Stomach smooth muscle (tissue), 2 donors: Measurements from ENCODE around the gene ZBTB7C.

Experiments used
- H3K27ac ChIP-seq: one replicate; pipeline ENCODE4 v1.7.0; 2013; ENCODE audit warnings: mild to moderate bottlenecking, low read length, inconsistent platforms
- H3K27me3 ChIP-seq, 2 donors: one replicate each; pipeline ENCODE4 v1.7.0; 2013; ENCODE audit warnings: low read length in 2 of 2; ENCODE audit not compliant: insufficient read depth in 2 of 2, control insufficient read depth in 1 of 2
- H3K36me3 ChIP-seq, 2 donors: one replicate each; pipeline ENCODE4 v1.7.0; 2013; ENCODE audit warnings: low read length in 2 of 2; ENCODE audit not compliant: control insufficient read depth in 2 of 2, insufficient read depth in 2 of 2
- H3K4me1 ChIP-seq: one replicate; pipeline ENCODE4 v1.7.0; 2013; ENCODE audit warnings: low read length; ENCODE audit not compliant: control insufficient read depth, insufficient read depth
- H3K4me3 ChIP-seq, 2 donors: one replicate each; pipeline ENCODE4 v1.7.0; 2013; ENCODE audit warnings: low read length in 2 of 2
- H3K9ac ChIP-seq, 2 donors: one replicate each; pipeline ENCODE4 v1.7.0; 2013; ENCODE audit warnings: low read length in 2 of 2, mild to moderate bottlenecking in 1 of 2
- H3K9me3 ChIP-seq, 2 donors: one replicate each; pipeline ENCODE4 v1.7.0; 2013; ENCODE audit warnings: low read length in 2 of 2; ENCODE audit not compliant: control insufficient read depth in 2 of 2
- donor health status: healthy.
- donor health status: Pancreatic carcinoma.

Gene ZBTB7C

DNA sequence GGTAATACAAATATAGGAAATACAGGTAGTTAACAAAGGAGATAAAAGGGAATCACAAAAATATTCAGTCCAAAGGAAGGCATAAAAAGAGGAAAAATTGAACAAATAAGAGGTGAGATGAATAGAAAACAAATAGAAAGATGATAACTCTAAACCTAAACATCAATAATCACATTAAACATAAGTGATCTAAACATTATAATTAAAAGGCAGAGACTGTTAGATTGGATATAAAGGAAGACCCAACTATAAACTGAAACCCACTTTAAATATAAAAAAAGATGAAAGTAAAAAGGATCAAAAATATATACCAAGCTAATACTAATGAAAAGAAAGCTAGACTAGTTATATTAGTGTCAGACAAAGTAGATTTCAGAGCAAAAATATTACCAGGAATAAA lies 152.3 kb downstream of the ZBTB7C start:
- H3K27ac ChIP-seq: no peak overlapping the region
- H3K9ac ChIP-seq: no peak overlapping the region
- H3K4me1 ChIP-seq: no peaks in the 10 kb centered on the region
- H3K36me3 ChIP-seq: no peaks in the 10 kb centered on the region
- no peak overlapping the region for H3K4me3 ChIP-seq
- H3K9me3 ChIP-seq: peaks cover 0 to 2% of the 10 kb centered on the region in 2 donors
- no peaks in the 10 kb centered on the region for H3K27me3 ChIP-seq

DNA sequence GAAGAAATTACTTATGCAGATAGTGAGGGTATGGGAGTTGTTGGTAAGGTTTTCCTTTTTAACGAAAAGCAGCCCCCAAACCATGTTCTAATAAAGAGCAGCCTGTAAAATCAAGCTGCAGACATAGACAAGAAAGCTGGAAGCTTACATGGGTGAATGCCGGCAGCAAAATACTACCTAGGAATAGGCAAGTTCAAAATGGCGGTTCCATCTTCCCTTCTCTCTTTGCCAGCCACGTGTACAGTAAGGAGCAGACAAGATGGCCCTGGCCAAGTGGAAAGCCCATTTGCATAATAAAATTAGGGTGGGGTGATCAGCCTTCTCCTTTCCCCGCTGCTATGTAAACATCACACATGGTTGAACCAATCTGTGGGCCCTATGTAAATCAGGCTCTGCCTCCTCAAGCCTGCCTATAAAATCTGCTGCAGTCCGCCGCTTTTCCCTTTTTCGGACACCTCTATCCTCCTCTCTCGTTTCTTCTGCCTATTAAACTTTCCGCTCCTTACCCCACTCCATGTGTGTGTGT lies 155.0 kb downstream of the ZBTB7C start:
- no peaks in the 10 kb centered on the region for H3K4me1 ChIP-seq
- no peaks in the 10 kb centered on the region for H3K27me3 ChIP-seq
- H3K9ac ChIP-seq: no peak overlapping the region
- peaks cover 0 to 2% of the 10 kb centered on the region in 2 donors for H3K9me3 ChIP-seq
- H3K4me3 ChIP-seq: no peak overlapping the region
- H3K36me3 ChIP-seq: no peaks in the 10 kb centered on the region
- no peak overlapping the region for H3K27ac ChIP-seq

DNA sequence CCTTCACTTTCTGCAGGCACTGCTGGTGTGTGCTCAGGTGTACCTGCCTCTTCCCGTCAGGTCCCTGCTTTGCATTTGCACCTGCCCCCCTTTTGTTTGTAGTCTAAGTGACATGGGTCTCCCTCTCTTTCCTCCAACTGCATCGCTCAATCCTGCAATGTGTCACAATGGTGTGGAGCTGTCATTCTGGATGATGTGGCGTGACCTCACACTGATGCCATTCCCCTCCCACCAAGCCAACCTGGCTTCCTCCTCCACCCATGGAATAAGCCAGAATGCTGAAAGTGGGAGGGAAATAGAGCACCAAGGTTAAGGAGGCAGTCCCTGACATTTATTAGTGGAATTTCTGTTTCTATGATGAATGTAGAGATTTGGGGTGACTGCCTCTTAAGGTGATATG lies 156.7 kb downstream of the ZBTB7C start:
- Histone ChIP-seq H3K27ac (no peak overlapping the region), H3K9me3 (peaks cover 0 to 2% of the 10 kb centered on the region in 2 donors), H3K4me1 (no peaks in the 10 kb centered on the region), H3K36me3 (no peaks in the 10 kb centered on the region), H3K4me3 (no peak overlapping the region), H3K9ac (no peak overlapping the region), H3K27me3 (no peaks in the 10 kb centered on the region)

DNA sequence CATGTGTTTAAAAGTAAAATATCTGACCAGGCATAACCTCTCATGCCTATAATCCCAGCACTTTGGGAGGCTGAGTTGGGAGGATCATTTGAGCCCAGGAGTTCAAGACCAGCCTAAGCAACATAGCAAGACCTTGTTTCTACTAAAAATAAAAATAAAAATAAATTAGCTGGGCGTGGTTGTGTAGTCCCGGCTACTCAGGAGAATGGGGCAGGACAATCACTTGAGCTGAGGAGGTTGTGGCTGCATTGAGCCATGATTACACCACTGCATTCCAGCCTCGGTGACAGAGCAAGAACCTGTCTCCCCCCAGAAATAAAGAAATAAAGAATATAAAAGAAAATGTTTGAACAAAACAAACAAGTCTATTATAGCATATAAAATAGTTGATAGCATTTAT lies 158.3 kb downstream of the ZBTB7C start:
- H3K9me3 ChIP-seq: peaks cover 0 to 2% of the 10 kb centered on the region in 2 donors
- H3K36me3 ChIP-seq: no peaks in the 10 kb centered on the region
- no peak overlapping the region for H3K4me3 ChIP-seq
- no peaks in the 10 kb centered on the region for H3K27me3 ChIP-seq
- no peak overlapping the region for H3K9ac ChIP-seq
- no peak overlapping the region for H3K27ac ChIP-seq
- no peaks in the 10 kb centered on the region for H3K4me1 ChIP-seq

DNA sequence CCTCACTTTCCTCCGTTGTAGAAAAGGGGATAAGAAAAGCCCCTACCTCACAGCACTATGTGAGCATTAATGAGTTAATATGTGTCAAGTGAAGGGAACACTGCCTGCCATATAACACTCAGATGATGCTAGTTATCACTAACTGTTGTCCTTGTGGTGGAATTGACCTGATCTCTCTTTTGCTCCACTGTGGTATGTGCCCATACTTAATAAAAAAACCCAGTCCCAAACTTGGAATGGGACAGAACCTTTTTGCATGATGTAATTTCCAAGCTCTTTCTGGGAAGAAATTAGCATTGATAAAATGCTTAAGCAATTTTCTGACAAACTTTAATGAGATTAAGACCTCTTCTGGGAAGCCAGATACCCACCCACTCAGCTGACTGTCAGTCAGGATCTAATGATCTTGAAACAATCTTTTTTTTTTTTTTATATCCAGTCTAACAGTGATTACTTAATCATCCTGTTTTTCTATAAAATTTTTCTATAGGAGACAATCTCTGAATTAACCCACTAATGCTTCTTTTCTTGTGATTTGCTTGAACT lies 158.7 kb downstream of the ZBTB7C start:
- Histone ChIP-seq H3K27ac (no peak overlapping the region), H3K9ac (no peak overlapping the region)

DNA sequence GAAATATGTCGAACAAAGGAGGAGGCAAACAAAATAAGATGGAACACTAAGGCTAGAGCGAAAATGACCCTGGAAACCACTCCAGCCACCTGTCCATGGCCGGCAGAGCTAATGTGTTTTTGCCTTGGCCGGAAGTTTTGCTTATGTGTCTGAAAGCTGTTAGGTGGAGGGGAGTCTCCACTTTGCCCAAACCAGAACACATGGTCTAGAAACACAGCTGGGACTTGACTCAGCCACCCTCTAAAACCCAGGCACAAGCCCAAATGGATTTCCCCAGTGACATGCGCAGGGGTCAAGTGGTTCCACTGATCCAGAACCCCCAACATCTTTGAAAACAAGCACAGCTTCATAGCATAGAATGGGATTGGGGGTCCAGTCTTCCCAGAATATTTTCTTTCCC lies 159.3 kb downstream of the ZBTB7C start:
- peaks cover 0 to 2% of the 10 kb centered on the region in 2 donors for H3K9me3 ChIP-seq
- no peaks in the 10 kb centered on the region for H3K27me3 ChIP-seq
- H3K9ac ChIP-seq: no peak overlapping the region
- H3K4me1 ChIP-seq: no peaks in the 10 kb centered on the region
- no peaks in the 10 kb centered on the region for H3K36me3 ChIP-seq
- no peak overlapping the region for H3K27ac ChIP-seq
- H3K4me3 ChIP-seq: no peak overlapping the region

More for the DNA sequence above, 158.7 kb downstream of the ZBTB7C start:
- H3K36me3 ChIP-seq: no peaks in the 10 kb centered on the region
- H3K9me3 ChIP-seq: peaks cover 0 to 2% of the 10 kb centered on the region in 2 donors
- no peaks in the 10 kb centered on the region for H3K27me3 ChIP-seq
- no peak overlapping the region for H3K4me3 ChIP-seq
- no peaks in the 10 kb centered on the region for H3K4me1 ChIP-seq

DNA sequence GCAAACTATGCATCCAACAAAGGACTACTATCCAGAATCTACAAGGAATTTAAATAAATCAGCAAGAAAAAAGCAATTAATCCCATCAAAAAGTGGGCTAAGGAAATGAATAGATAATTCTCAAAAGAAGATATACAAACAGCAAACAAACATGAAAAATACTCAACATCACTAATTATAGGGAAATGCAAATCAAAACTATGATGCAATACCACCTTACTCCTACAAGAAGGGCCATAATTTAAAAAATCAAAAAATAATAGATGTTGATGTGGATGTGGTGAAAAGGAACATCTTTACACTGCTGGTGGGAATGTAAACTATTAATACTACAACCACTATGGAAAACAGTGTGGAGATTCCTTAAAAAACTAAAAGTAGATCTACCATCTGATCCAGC lies 164.7 kb downstream of the ZBTB7C start:
- Histone ChIP-seq H3K4me1 (no peaks in the 10 kb centered on the region), H3K4me3 (no peak overlapping the region), H3K9ac (no peak overlapping the region), H3K36me3 (no peaks in the 10 kb centered on the region), H3K27ac (no peak overlapping the region), H3K9me3 (no peaks in the 10 kb centered on the region), H3K27me3 (no peaks in the 10 kb centered on the region)

DNA sequence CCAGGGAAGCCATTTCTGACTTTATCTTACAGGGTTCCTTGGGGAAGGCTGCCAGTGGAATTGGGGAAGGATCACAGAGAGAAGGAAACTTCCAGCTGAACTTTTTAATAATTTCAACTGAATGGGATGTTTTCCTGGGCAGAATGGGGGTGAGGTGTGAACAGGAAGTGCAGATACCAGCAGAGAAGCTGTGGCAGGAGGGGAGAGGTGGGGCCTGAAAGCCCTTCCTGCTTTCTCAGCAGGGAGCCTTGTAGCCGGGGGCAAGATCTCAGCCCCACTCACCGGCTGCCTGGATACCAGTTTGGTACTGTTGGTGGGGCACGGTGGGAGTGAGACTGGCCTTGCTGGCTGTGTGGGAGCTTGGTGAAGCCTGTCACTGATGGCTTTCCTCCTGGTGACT lies 170.5 kb downstream of the ZBTB7C start:
- Histone ChIP-seq H3K4me1 (no peaks in the 10 kb centered on the region), H3K27ac (no peak overlapping the region), H3K4me3 (no peak overlapping the region), H3K27me3 (no peaks in the 10 kb centered on the region), H3K9me3 (no peaks in the 10 kb centered on the region), H3K36me3 (no peaks in the 10 kb centered on the region), H3K9ac (no peak overlapping the region)

DNA sequence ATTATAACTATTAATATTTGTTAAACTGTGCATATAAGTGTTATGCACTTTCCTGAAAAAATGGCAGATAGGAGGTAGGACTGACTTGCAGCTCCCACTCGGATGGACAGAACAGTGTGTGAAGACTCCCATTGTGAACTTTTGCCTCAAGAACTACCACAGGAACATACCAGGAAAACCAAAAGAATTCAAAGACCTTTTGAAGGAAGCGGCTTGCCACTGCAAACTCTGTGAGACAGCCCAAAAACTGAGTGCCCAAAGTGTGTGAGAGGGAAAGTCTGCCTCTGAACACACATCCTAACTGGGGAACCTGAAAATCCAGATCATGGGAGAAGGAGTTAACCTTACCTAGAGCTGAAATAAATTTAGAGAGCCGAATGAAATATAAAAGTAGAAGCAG lies 171.0 kb downstream of the ZBTB7C start:
- Histone ChIP-seq H3K4me3 (no peak overlapping the region), H3K4me1 (no peaks in the 10 kb centered on the region), H3K36me3 (no peaks in the 10 kb centered on the region), H3K27me3 (no peaks in the 10 kb centered on the region), H3K9ac (no peak overlapping the region), H3K9me3 (no peaks in the 10 kb centered on the region), H3K27ac (no peak overlapping the region)

DNA sequence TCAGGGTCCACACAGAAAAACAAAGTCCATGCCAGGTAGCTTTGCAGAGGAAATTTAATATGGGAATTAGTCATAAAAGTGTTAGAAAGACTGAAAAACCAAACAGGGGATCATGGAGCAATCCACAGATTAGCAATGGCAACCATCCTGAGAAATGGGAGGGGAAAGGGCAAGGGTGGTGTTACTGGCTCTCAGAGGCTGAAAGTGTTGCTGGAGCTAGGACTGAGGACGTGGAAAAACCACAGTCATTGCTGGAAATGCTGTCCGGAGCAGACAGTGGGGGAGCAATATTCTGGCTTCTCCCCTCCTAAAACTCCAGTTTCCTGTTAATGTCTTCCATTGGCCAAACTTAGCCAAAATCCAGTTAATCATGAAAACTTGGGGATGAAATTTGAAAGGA lies 172.4 kb downstream of the ZBTB7C start:
- H3K4me1 ChIP-seq: no peaks in the 10 kb centered on the region
- H3K9ac ChIP-seq: no peak overlapping the region
- no peaks in the 10 kb centered on the region for H3K9me3 ChIP-seq
- no peak overlapping the region for H3K27ac ChIP-seq
- H3K27me3 ChIP-seq: no peaks in the 10 kb centered on the region
- H3K4me3 ChIP-seq: no peak overlapping the region
- no peaks in the 10 kb centered on the region for H3K36me3 ChIP-seq

DNA sequence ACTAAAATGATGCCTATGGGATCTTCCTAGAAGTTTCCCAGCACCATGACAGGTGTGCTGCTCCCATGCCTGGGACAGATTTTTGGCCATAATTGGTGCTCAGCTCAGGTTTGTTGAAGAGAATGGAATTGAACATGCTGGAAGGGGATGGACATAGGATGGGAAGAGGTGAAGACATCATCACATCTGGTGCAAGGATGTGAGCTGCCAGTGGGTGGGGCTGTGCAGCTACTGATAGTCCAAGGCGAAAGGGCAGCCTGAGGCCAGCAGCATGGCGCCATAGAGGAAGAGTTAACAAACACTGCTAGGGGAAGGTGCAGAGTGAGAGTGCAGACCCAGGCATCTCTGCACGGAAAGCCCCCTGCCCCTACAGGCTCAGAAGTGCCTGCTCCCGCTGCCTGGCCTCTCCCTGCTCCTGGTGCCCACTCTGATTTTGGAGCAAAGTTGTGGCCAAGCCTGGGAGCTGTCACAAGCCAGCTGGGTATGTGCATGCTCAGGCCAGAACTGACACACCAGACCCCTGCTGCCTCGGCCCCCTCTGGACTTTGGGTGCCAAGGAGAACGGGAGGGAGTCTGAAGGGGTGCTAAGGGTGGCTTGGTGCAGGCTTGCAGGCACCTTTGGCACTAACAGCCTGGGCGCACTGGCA lies 178.6 kb downstream of the ZBTB7C start:
- Histone ChIP-seq H3K9me3 (no peaks in the 10 kb centered on the region), H3K4me3 (no peak overlapping the region), H3K36me3 (no peaks in the 10 kb centered on the region), H3K9ac (no peak overlapping the region), H3K4me1 (peaks cover 8% of the 10 kb centered on the region), H3K27ac (no peak overlapping the region), H3K27me3 (no peaks in the 10 kb centered on the region)
